ENCODE measurements around the gene MCF2L2.

GRCh38 chr3:183226333-183226890 lies 202.0 kb downstream of the MCF2L2 start:
- TF ChIP-seq CTCF (IDR thresholded peaks at IDR 0.05) (no peak), POLR2A (IDR thresholded peaks at IDR 0.05) (no peak)
